Measurements from ENCODE around the gene TCTN2.

GRCh38 chr12:123654129-123654701, 16.7 kb upstream of the TCTN2 start:
- TF ChIP-seq CTCF (IDR thresholded peaks at IDR 0.05), result no peak
- no peak for TF ChIP-seq POLR2A (IDR thresholded peaks at IDR 0.05; ENCODE audit: low read depth)
- TF ChIP-seq EP300 (IDR thresholded peaks at IDR 0.05), result no peak
